Osteoblast (primary cell): Measurements from ENCODE around the gene KCNT2. TPM values are rescaled to one million over a fixed set of nuclear protein-coding genes. Genes with fewer than 3 reads are reported as not detected.

Experiments used
- DNase-seq: peaks from one replicate; pipeline ENCODE4 v3.0.0; 2011; ENCODE audit warnings: low spot score, mixed read lengths; ENCODE audit not compliant: insufficient read length; ENCODE audit errors: missing footprints
- H2AFZ ChIP-seq: 2 replicates; pipeline ENCODE4 v1.6.0; 2011; ENCODE audit warnings: mild to moderate bottlenecking, low read length
- H3K27ac ChIP-seq: 2 replicates; pipeline ENCODE4 v1.5.1; 2011; ENCODE audit warnings: mild to moderate bottlenecking, low read depth, low read length, moderate library complexity
- H3K27me3 ChIP-seq: 2 replicates; pipeline ENCODE4 v1.6.0; 2012; ENCODE audit warnings: mild to moderate bottlenecking, control low read depth, inconsistent platforms, low read length, moderate library complexity; ENCODE audit not compliant: insufficient read depth
- H3K36me3 ChIP-seq: 2 replicates; pipeline ENCODE4 v1.5.1; 2011; ENCODE audit warnings: mild to moderate bottlenecking, low read length, control low read depth, moderate library complexity; ENCODE audit not compliant: insufficient read depth
- H3K4me1 ChIP-seq: 2 replicates; pipeline ENCODE4 v1.5.1; 2011; ENCODE audit warnings: mild to moderate bottlenecking, low read length, control low read depth, moderate library complexity; ENCODE audit not compliant: insufficient read depth
- H3K4me2 ChIP-seq: 2 replicates; pipeline ENCODE4 v1.6.0; 2011; ENCODE audit warnings: mild to moderate bottlenecking, low read length; ENCODE audit not compliant: insufficient read depth
- H3K4me3 ChIP-seq: fragments of 200-600 bp; sonication (generic); 3 replicates; pipeline ENCODE4 v1.5.1; 2012; ENCODE audit warnings: mild to moderate bottlenecking, low read length, inconsistent platforms; ENCODE audit not compliant: insufficient read depth
- H3K79me2 ChIP-seq: 2 replicates; pipeline ENCODE4 v1.6.0; 2012; ENCODE audit warnings: mild to moderate bottlenecking, low read length, control low read depth, inconsistent platforms; ENCODE audit not compliant: insufficient read depth
- H3K9me3 ChIP-seq: 2 replicates; pipeline ENCODE4 v1.5.1; 2011; ENCODE audit warnings: low read depth, low read length, control low read depth
- H4K20me1 ChIP-seq: 2 replicates; pipeline ENCODE4 v1.6.0; 2012; ENCODE audit warnings: mild to moderate bottlenecking, low read length, control low read depth; ENCODE audit not compliant: insufficient read depth
- CTCF ChIP-seq: IDR thresholded peaks from 2 replicates; pipeline ENCODE4 v1.5.1; 2011; ENCODE audit warnings: mild to moderate bottlenecking, low read depth, low read length, moderate library complexity; ENCODE audit errors: extremely low read depth
- total RNA-seq: library from RNA; depleted of rRNA; stranded (reverse); fragments of >200 nt; gene quantifications from 2 replicates; pipeline ENCODE4 v1.2.3, GENCODE V29; 2012

The KCNT2 gene
- total RNA-seq, 1 donor: 10.5 TPM

DNA sequence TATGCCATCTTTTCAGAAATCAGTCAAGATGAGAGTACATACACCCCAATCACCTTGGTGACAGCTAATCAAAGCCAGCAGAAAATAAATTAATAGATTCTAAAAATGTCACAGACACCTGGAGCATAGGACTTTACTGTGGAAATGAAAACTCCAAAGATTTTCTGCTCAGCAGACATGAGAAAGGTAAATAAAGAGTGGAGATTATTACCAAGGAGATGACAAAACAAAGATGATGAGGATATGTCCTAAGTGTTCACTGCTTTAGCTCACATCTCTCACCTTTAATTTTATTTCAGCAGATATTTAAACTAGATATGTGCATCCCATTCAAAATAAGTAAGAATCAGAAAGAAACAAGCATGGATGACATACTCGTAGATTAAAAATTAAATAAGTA is 14.8 kb upstream of the KCNT2 start:
- DNase-seq: no peak
- H3K4me2 ChIP-seq: no peak overlapping the region
- no peaks in the 10 kb centered on the region for H4K20me1 ChIP-seq
- no peak overlapping the region for H3K4me3 ChIP-seq
- H2AFZ ChIP-seq: no peak overlapping the region
- no peaks in the 10 kb centered on the region for H3K27me3 ChIP-seq
- H3K79me2 ChIP-seq: no peaks in the 10 kb centered on the region
- H3K27ac ChIP-seq: no peak overlapping the region
- H3K36me3 ChIP-seq: no peaks in the 10 kb centered on the region
- no peaks in the 10 kb centered on the region for H3K4me1 ChIP-seq
- TF ChIP-seq CTCF: no peak
- H3K9me3 ChIP-seq: no peaks in the 10 kb centered on the region

DNA sequence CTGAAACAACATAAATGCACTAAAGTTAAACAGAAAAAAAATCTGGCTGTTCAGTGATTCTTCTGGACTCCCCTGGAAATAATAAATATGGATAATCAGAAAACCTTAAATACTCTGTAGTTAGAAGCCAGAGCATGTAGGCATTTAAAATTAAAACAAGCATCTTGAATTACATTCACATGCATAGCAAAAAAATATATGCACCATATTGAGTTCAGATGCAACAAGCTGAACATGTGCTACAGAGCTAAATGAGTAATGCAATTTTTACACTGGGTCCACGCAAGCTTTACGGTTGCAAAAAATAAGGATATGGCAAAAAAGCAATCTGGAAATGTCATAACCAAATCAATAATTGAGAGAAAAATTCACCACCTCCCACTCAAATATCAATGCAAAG is 11.5 kb upstream of the KCNT2 start:
- Histone ChIP-seq H3K36me3 (no peaks in the 10 kb centered on the region), H3K27me3 (no peaks in the 10 kb centered on the region), H3K4me1 (no peaks in the 10 kb centered on the region), H3K4me3 (no peak overlapping the region), H3K79me2 (no peaks in the 10 kb centered on the region), H3K4me2 (no peak overlapping the region), H4K20me1 (no peaks in the 10 kb centered on the region), H3K27ac (no peak overlapping the region), H2AFZ (no peak overlapping the region), H3K9me3 (no peaks in the 10 kb centered on the region)
- TF ChIP-seq CTCF: no peak
- no peak for DNase-seq

DNA sequence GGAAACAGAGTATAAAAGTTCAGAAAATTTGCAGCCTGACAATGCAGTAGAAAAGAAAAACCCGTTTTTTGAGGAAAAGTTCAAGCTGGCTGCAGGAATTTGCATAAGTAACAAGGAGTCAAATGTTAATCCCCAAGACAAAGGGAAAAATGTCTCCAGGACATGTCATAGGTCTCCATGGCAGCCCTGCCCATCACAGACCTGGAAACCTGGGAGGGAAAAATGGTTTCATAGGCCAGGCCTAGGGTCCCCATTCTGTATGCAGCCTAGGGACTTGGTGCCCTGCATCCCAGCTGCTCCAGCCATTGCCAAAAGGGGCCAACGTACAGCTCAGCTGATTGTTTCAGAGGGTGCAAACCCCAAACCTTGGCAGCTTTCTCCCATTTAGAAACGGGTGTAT is 3.6 kb upstream of the KCNT2 start:
- no peak for DNase-seq
- no peak overlapping the region for H3K27ac ChIP-seq
- no peaks in the 10 kb centered on the region for H4K20me1 ChIP-seq
- H2AFZ ChIP-seq: no peak overlapping the region
- peaks cover 12% of the 10 kb centered on the region for H3K4me1 ChIP-seq
- no peak for TF ChIP-seq CTCF
- no peaks in the 10 kb centered on the region for H3K79me2 ChIP-seq
- H3K4me2 ChIP-seq: no peak overlapping the region
- H3K36me3 ChIP-seq: no peaks in the 10 kb centered on the region
- H3K27me3 ChIP-seq: no peaks in the 10 kb centered on the region
- no peak overlapping the region for H3K4me3 ChIP-seq
- H3K9me3 ChIP-seq: no peaks in the 10 kb centered on the region

GRCh38 chr1:196609370-196609737 is 1.1 kb upstream of the KCNT2 start:
- H3K4me1 ChIP-seq: peaks cover 12% of the 10 kb centered on the region
- H3K4me3 ChIP-seq: peak overlapping the region; percentile 73
- H3K36me3 ChIP-seq: no peaks in the 10 kb centered on the region
- DNase-seq: no peak
- H3K4me2 ChIP-seq: peak overlapping the region; percentile 84
- H3K9me3 ChIP-seq: no peaks in the 10 kb centered on the region
- H4K20me1 ChIP-seq: no peaks in the 10 kb centered on the region
- no peaks in the 10 kb centered on the region for H3K79me2 ChIP-seq
- no peak overlapping the region for H3K27ac ChIP-seq
- TF ChIP-seq CTCF: no peak
- peak overlapping the region; percentile 82 for H2AFZ ChIP-seq
- no peaks in the 10 kb centered on the region for H3K27me3 ChIP-seq
